ENCODE results near the gene HOXB1. TPM values are rescaled to one million over a fixed set of nuclear protein-coding genes. Genes with fewer than 3 reads are reported as not detected.
A peak's percentile ranks its signal among the peaks of the same experiment; 100 is the strongest.
"Not testable (repeated sequence)": the region's sequence is repeated elsewhere in the genome, so short reads cannot be mapped to it uniquely, and the experiment has no call there.

HOXB1 gene

DNA sequence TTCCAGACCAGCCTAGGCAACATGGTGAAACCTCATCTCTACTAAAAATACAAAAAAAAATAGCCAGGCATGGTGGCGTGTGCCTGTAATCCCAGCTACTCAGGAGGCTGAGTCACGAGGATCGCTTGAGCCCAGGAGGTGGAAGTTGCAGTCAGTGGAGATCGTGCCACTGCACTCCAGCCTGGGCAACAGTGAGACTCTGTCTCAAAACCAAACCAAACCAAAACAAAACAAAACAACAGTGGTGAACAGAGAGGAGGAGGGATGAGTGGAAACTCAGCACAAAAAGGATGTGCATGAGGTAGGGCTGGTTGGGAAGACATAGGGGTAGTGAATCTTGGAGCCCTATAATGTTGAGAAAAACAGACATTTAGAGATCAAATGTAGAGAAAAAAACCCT is 48.5 kb downstream of the HOXB1 start:
- Histone ChIP-seq H3K9ac (ENCODE audit: low read depth, low read length) (peak overlapping the region; percentile 86), H3K4me1 (ENCODE audit: control insufficient read depth, insufficient read depth, low read length) (peaks cover 55% of the 10 kb centered on the region)
- H3K27me3 ChIP-seq (ENCODE audit: control insufficient read depth, insufficient read depth, low read length) = not testable (repeated sequence)

DNA sequence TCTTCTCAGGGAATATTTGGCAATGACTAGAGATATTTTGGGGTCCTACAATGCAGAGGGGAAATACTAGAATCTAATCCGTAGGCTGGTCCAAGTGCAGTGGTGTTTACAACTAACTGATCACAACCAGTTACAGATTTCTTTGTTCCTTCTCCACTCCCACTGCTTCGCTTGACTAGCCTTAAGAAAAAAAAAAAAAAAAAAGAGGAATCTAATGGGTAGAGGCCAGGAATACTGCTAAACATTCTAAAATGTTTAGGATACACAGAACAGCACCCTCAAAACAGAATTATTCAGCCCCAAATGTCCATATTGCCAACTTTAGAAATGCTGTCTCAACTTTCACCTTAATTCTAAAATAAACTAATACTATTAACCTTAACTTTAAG is 51.8 kb downstream of the HOXB1 start:
- H3K36me3 ChIP-seq (ENCODE audit: insufficient read depth, low read length) = no peaks in the 10 kb centered on the region
- H3K9me3 ChIP-seq (replicated peaks; ENCODE audit: low read length) = no peaks in the 10 kb centered on the region
- H3K4me3 ChIP-seq (ENCODE audit: low read length) = no peak overlapping the region
- peaks cover 25% of the 10 kb centered on the region for H3K4me1 ChIP-seq (ENCODE audit: control insufficient read depth, insufficient read depth, low read length)
- H3K27me3 ChIP-seq (ENCODE audit: control insufficient read depth, insufficient read depth, low read length) = no peaks in the 10 kb centered on the region
- no peak overlapping the region for H3K9ac ChIP-seq (ENCODE audit: low read depth, low read length)
- no peak overlapping the region for H3K4me2 ChIP-seq (ENCODE audit: low read length)

More for the DNA sequence above, 48.5 kb downstream of the HOXB1 start:
- not testable (repeated sequence) for H3K9me3 ChIP-seq (replicated peaks; ENCODE audit: low read length); H3K36me3 ChIP-seq (ENCODE audit: insufficient read depth, low read length); H3K4me3 ChIP-seq (ENCODE audit: low read length)
- peak overlapping the region; percentile 50 for H3K4me2 ChIP-seq (ENCODE audit: low read length)

Small RNAs within 50 kb of the gene (small RNA-seq; reads per million reads assigned to genes)
- gene RF00019 = not detected
